Measurements from ENCODE around the gene HRH3. TPM values are rescaled to one million over a fixed set of nuclear protein-coding genes. Genes with fewer than 3 reads are reported as not detected.

Gene HRH3
- total and polyA plus RNA-seq, 9 donors: not detected

DNA sequence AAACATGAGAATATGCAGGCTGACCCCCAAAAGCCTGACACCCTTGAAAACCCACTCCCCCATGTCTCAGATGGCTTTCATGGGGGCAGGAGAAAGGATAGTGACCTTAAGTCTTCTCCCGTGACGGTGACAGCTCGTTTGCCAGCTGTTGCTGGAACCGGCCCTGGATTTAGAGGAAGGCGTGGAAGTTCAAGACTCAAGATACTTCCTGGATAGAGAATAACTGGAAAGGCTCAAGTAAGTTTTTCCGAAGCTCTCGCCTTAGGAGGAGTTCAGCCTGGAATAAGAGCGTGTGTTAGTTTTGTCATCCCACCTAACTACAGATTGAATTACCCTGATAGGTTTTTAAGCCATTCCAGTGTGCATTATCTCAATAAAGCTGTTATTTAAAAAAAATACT lies 48.8 kb downstream of the HRH3 start:
- Histone ChIP-seq H3K27ac (no peak overlapping the region), H3K4me1 (ENCODE audit: insufficient read depth) (no peaks in the 10 kb centered on the region), H3K27me3 (no peaks in the 10 kb centered on the region), H3K36me3 (no peaks in the 10 kb centered on the region), H3K4me3 (no peak overlapping the region), H3K9me3 (no peaks in the 10 kb centered on the region)
- WGBS, 3 donors: 85 to 86% (median 85%) methylated on average over 8 of the region's 8 CpGs
- no peak for DNase-seq
- TF ChIP-seq POLR2A (IDR thresholded peaks at IDR 0.05) (no peak), EP300 (IDR thresholded peaks at IDR 0.05) (no peak)
- TF ChIP-seq, protein P1, sequence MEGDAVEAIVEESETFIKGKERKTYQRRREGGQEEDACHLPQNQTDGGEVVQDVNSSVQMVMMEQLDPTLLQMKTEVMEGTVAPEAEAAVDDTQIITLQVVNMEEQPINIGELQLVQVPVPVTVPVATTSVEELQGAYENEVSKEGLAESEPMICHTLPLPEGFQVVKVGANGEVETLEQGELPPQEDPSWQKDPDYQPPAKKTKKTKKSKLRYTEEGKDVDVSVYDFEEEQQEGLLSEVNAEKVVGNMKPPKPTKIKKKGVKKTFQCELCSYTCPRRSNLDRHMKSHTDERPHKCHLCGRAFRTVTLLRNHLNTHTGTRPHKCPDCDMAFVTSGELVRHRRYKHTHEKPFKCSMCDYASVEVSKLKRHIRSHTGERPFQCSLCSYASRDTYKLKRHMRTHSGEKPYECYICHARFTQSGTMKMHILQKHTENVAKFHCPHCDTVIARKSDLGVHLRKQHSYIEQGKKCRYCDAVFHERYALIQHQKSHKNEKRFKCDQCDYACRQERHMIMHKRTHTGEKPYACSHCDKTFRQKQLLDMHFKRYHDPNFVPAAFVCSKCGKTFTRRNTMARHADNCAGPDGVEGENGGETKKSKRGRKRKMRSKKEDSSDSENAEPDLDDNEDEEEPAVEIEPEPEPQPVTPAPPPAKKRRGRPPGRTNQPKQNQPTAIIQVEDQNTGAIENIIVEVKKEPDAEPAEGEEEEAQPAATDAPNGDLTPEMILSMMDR (IDR thresholded peaks at IDR 0.05): no peak
- intact Hi-C loops (cut with DNase I): no loop called here

DNA sequence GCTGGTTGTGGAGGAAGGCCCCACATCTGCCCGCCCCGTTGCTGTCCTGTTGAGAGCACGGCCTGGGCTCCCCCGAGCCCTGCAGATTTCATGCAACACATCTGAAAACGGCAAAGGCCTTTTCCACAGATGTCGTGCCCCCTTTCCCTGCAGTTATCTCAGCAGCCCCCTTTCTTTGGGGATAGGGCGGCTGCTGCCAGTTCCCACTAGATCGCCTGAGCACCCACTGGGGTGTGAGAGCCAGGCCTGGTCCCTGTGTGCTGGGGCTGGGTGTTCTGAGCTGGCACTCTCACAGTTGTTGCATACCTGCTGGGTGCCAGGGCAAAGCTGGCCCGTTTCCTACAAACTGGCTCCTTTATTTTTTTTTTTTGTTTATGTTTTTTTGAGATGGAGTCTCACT lies 49.5 kb downstream of the HRH3 start:
- WGBS, 3 donors: 88 to 96% (median 91%) methylated on average over 9 of the region's 9 CpGs

DNA sequence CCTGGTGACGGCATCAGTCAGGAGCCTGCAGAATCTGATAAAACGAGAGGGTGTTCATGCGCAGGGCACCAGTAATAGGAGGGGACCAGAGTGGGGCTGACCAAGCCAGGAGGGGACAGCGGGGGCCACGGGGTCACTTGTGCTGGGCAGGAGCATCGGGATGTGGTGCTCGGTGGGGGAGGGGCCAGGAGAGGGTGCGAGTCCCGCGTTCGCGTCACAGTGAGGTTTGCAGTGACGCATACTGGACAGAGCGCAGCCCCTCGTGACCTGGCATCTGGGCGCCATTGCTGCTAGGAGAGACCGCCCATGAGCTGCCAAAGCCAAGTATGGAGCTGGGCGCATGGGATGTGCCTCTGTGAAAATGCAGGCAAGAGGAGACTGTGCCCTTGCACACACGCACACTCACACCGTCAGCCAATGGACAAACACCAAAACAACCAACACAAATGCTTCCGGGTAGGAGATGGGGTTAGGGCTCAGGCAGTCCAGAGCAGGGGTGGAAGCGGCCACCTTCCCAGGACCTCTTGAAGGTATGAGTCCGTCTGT lies 51.1 kb downstream of the HRH3 start:
- Histone ChIP-seq H3K36me3 (no peaks in the 10 kb centered on the region), H3K27me3 (no peaks in the 10 kb centered on the region), H3K4me1 (ENCODE audit: insufficient read depth) (no peaks in the 10 kb centered on the region), H3K9me3 (no peaks in the 10 kb centered on the region), H3K4me3 (no peak overlapping the region), H3K27ac (no peak overlapping the region)
- intact Hi-C loops (cut with DNase I): no loop called here
- DNase-seq: no peak
- TF ChIP-seq POLR2A (IDR thresholded peaks at IDR 0.05) (no peak), EP300 (IDR thresholded peaks at IDR 0.05) (no peak)
- TF ChIP-seq, protein P1 (IDR thresholded peaks at IDR 0.05): no peak
- WGBS, 3 donors: 91 to 94% (median 94%) methylated on average over 23 of the region's 23 CpGs

More for the DNA sequence above, 49.5 kb downstream of the HRH3 start:
- Histone ChIP-seq H3K9me3 (no peaks in the 10 kb centered on the region), H3K27ac (no peak overlapping the region), H3K4me1 (ENCODE audit: insufficient read depth) (no peaks in the 10 kb centered on the region), H3K27me3 (no peaks in the 10 kb centered on the region), H3K4me3 (no peak overlapping the region), H3K36me3 (no peaks in the 10 kb centered on the region)
- intact Hi-C loops (cut with DNase I): no loop called here
- no peak for DNase-seq
- TF ChIP-seq EP300 (IDR thresholded peaks at IDR 0.05) (no peak), POLR2A (IDR thresholded peaks at IDR 0.05) (no peak)
- TF ChIP-seq, protein P1 (IDR thresholded peaks at IDR 0.05): no peak

DNA sequence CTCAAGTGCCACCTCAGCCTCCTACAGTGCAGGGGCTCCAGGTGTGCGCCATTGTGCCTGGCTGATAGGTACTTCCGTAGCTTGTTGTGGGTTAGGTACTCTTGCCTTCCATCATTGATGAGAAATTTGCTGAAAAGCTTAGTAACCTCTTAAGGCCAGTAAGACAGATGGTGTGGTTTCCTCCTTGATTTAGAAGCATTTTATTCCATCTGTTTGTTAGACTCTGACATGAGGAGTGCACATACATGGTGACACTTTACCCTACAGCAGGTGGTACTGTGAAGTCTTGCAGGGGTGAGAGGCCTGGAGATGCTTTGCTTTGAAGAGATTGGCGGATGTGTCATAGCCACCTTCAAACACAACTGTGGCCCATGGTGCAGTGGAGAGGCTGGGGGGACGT lies 52.0 kb downstream of the HRH3 start:
- no peaks in the 10 kb centered on the region for H3K4me1 ChIP-seq (ENCODE audit: insufficient read depth)
- H3K36me3 ChIP-seq: no peaks in the 10 kb centered on the region
- no peak overlapping the region for H3K4me3 ChIP-seq
- no peaks in the 10 kb centered on the region for H3K27me3 ChIP-seq
- no peaks in the 10 kb centered on the region for H3K9me3 ChIP-seq
- no peak overlapping the region for H3K27ac ChIP-seq
- 90 to 93% (median 93%) methylated on average over 4 of the region's 4 CpGs for WGBS, 3 donors
- no peak for DNase-seq
- TF ChIP-seq EP300 (IDR thresholded peaks at IDR 0.05) (no peak), POLR2A (IDR thresholded peaks at IDR 0.05) (no peak)
- TF ChIP-seq, protein P1 (IDR thresholded peaks at IDR 0.05): no peak
- intact Hi-C loops (cut with DNase I): no loop called here

Data from ovary (tissue), 9 donors.